ENCODE data around the gene CBR4. TPM values are rescaled to one million over a fixed set of nuclear protein-coding genes. Genes with fewer than 3 reads are reported as not detected.

The CBR4 gene
- total RNA-seq, 2 donors from 2014 or later: 39.0 to 55.6 TPM

- WGBS, 2 experiments (ENCODE audit: insufficient coverage in 1 of 2, insufficient read length in 1 of 2): 92 to 97% methylated on average over 13 to 15 of the region's 15 CpGs
- H3K27ac ChIP-seq (ENCODE audit: low read depth, low read length): no peak overlapping the region
- no peak overlapping the region for H3K4me3 Mint-ChIP-seq
- H3K4me1 ChIP-seq (ENCODE audit: control insufficient read depth, insufficient read depth, low read length): peaks cover 6% of the 10 kb centered on the region
- H3K9ac ChIP-seq (ENCODE audit: extremely low read depth, low read length, poor library complexity, severe bottlenecking): no peak overlapping the region
- H3K27ac Mint-ChIP-seq: no peak overlapping the region
- H3K9me3 ChIP-seq (ENCODE audit: control insufficient read depth, low read length): peaks cover 8% of the 10 kb centered on the region
- peaks cover 6% of the 10 kb centered on the region for H3K9me3 Mint-ChIP-seq
- no peaks in the 10 kb centered on the region for H3K36me3 ChIP-seq (ENCODE audit: control insufficient read depth, insufficient read depth, low read length)
- TF ChIP-seq CTCF (conservative IDR thresholded peaks at IDR 0.05): no peak
- no peaks in the 10 kb centered on the region for H3K36me3 Mint-ChIP-seq (ENCODE audit: low read depth)
- H3K4me1 Mint-ChIP-seq: peaks cover 5% of the 10 kb centered on the region
- no peak for DNase-seq
- H3K4me3 ChIP-seq (ENCODE audit: low read length): no peak overlapping the region
- no peaks in the 10 kb centered on the region for H3K27me3 ChIP-seq (ENCODE audit: control insufficient read depth, insufficient read depth, low read length, poor library complexity, severe bottlenecking)
- H3K27me3 Mint-ChIP-seq (ENCODE audit: insufficient read depth): no peaks in the 10 kb centered on the region
Measured at GRCh38 chr4:169031392-169031791, 21.3 kb upstream of the CBR4 start.

GRCh38 chr4:169030562-169030982 lies 20.5 kb upstream of the CBR4 start:
- no peak for TF ChIP-seq CTCF (conservative IDR thresholded peaks at IDR 0.05)
- no peak overlapping the region for H3K4me3 ChIP-seq (ENCODE audit: low read length)
- H3K27me3 Mint-ChIP-seq (ENCODE audit: insufficient read depth): no peaks in the 10 kb centered on the region

GRCh38 chr4:169029947-169030346 lies 19.9 kb upstream of the CBR4 start:
- DNase-seq: no peak
- Histone ChIP-seq H3K4me1 (ENCODE audit: control insufficient read depth, insufficient read depth, low read length) (peaks cover 6% of the 10 kb centered on the region), H3K9me3 (ENCODE audit: control insufficient read depth, low read length) (peaks cover 8% of the 10 kb centered on the region), H3K27me3 (ENCODE audit: control insufficient read depth, insufficient read depth, low read length, poor library complexity, severe bottlenecking) (no peaks in the 10 kb centered on the region), H3K4me3 (ENCODE audit: low read length) (no peak overlapping the region), H3K36me3 (ENCODE audit: control insufficient read depth, insufficient read depth, low read length) (no peaks in the 10 kb centered on the region), H3K27ac (ENCODE audit: low read depth, low read length) (no peak overlapping the region), H3K9ac (ENCODE audit: extremely low read depth, low read length, poor library complexity, severe bottlenecking) (no peak overlapping the region)
- TF ChIP-seq CTCF (conservative IDR thresholded peaks at IDR 0.05): no peak
- Mint-ChIP-seq H3K27me3 (ENCODE audit: insufficient read depth) (no peaks in the 10 kb centered on the region), H3K4me1 (peaks cover 5% of the 10 kb centered on the region), H3K27ac (no peak overlapping the region), H3K36me3 (ENCODE audit: low read depth) (no peaks in the 10 kb centered on the region), H3K4me3 (no peak overlapping the region), H3K9me3 (peaks cover 2% of the 10 kb centered on the region)
- WGBS, 2 experiments (ENCODE audit: insufficient coverage in 1 of 2, insufficient read length in 1 of 2): 91 to 94% methylated on average over 3 to 4 of the region's 4 CpGs

More at GRCh38 chr4:169030562-169030982, 20.5 kb upstream of the CBR4 start:
- Histone ChIP-seq H3K27ac (ENCODE audit: low read depth, low read length) (no peak overlapping the region), H3K9ac (ENCODE audit: extremely low read depth, low read length, poor library complexity, severe bottlenecking) (no peak overlapping the region), H3K36me3 (ENCODE audit: control insufficient read depth, insufficient read depth, low read length) (no peaks in the 10 kb centered on the region), H3K9me3 (ENCODE audit: control insufficient read depth, low read length) (peaks cover 8% of the 10 kb centered on the region), H3K27me3 (ENCODE audit: control insufficient read depth, insufficient read depth, low read length, poor library complexity, severe bottlenecking) (no peaks in the 10 kb centered on the region), H3K4me1 (ENCODE audit: control insufficient read depth, insufficient read depth, low read length) (peaks cover 6% of the 10 kb centered on the region)
- H3K4me3 Mint-ChIP-seq: no peak overlapping the region
- 78 to 79% methylated on average over 5 to 6 of the region's 6 CpGs for WGBS, 2 experiments (ENCODE audit: insufficient coverage in 1 of 2, insufficient read length in 1 of 2)
- H3K27ac Mint-ChIP-seq: no peak overlapping the region
- H3K36me3 Mint-ChIP-seq (ENCODE audit: low read depth): no peaks in the 10 kb centered on the region
- no peak for DNase-seq
- peaks cover 5% of the 10 kb centered on the region for H3K4me1 Mint-ChIP-seq
- H3K9me3 Mint-ChIP-seq: peaks cover 4% of the 10 kb centered on the region

All from endodermal cell (in vitro differentiated cells).